DOHH2 (cell line): ENCODE results near the gene THBS1.

Experiments used
- CTCF ChIP-seq: fragments of 200-600 bp; sonication (generic); IDR thresholded peaks from one replicate; pipeline ENCODE4 v1.5.1; 2014; ENCODE audit warnings: antibody characterized with exemption, mild to moderate bottlenecking, low read depth, low read length; ENCODE audit not compliant: poor library complexity, severe bottlenecking
- EZH2phosphoT487 ChIP-seq: fragments of 200-600 bp; sonication (generic); IDR thresholded peaks from 2 replicates; pipeline ENCODE4 v1.6.1; 2017; ENCODE audit warnings: borderline replicate concordance, mild to moderate bottlenecking, antibody characterized with exemption, low read length, moderate library complexity, mixed read lengths

DNA sequence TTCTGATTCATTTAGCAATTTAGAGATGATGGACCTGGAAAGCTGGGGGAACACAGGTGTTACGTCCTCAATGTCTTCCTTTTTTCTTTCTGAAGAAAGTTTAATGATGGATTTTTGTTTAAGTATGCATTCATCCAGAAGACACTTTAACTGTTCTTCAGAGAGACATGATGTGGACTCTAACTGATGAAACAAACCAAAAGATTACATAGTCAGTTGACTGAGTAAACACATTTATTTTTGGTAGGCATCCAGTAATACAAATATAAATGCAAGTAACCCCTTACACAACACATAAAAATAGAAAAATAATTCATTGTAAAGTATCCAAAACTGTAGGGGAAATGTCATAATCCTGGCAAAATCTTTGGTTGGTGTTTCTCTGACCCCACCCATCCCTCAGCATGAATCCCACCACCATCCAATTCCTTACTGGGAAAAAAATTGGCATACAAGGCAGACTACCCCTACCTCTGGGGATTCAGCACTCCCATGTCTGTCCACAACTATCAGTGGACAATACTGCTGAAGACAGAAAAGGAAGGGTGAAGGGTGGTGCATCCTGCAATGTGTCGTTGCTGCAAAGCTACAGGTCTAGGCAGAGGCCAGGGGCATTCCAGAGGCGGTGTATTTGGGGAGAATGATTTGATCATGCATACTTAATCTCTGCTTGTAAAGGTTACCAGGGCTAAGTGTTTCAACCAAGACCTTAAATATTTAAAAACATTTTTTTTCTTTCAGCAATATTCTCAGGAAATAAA is 37.4 kb downstream of the THBS1 start:
- TF ChIP-seq CTCF (no peak), EZH2phosphoT487 (no peak)
